ENCODE data around the gene KNL1. TPM values are rescaled to one million over a fixed set of nuclear protein-coding genes. Genes with fewer than 3 reads are reported as not detected.

KNL1 gene
- total RNA-seq, 2 experiments from 2014 or later: 31.0 to 32.7 TPM

GRCh38 chr15:40591389-40591788, 2.7 kb upstream of the KNL1 start:
- H3K27ac Mint-ChIP-seq: no peak overlapping the region
- no peak overlapping the region for H3K4me3 Mint-ChIP-seq
- H3K4me1 Mint-ChIP-seq (ENCODE audit: low read depth): peaks cover 23% of the 10 kb centered on the region
- no peaks in the 10 kb centered on the region for H3K9me3 Mint-ChIP-seq
- intact Hi-C loops (cut with micrococcal nuclease): no loop called here
- H3K36me3 Mint-ChIP-seq (ENCODE audit: low read depth): no peaks in the 10 kb centered on the region
- H3K27me3 Mint-ChIP-seq (ENCODE audit: low read depth): peaks cover 5% of the 10 kb centered on the region
- DNase-seq: no peak
- CTCF ChIA-PET: interaction anchor here (0.6 to 1.7 kb wide), 3 partner anchors 24 to 30 kb away, joined by 3 to 7 read pairs (median 5); no protein-coding TSS in a partner anchor

DNA sequence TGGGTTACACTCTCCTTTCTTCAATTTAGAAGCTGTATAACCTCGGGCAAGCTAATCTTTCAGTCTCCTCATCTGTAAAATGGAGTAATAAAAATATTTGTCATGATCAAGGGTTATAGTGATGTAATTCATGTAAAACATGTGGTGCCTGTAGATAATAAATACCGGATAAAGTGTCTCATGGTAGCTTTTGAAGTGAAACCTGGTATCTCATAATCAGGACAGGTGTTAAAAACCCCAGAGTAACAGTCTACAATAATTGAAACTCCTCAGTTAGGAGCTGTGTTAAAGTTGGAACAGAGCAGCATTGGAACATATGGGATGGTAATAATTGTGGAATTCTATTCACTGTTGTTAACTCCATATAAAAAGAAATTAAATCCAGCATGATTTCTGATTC, 884 bp upstream of the KNL1 start:
- peaks cover 23% of the 10 kb centered on the region for H3K4me1 Mint-ChIP-seq (ENCODE audit: low read depth)
- H3K36me3 Mint-ChIP-seq (ENCODE audit: low read depth): no peaks in the 10 kb centered on the region
- H3K9me3 Mint-ChIP-seq: no peaks in the 10 kb centered on the region
- peak overlapping the region; percentile 1 for H3K4me3 Mint-ChIP-seq
- intact Hi-C loops (cut with micrococcal nuclease): no loop called here
- H3K27ac Mint-ChIP-seq: peak overlapping the region; percentile 99
- H3K27me3 Mint-ChIP-seq (ENCODE audit: low read depth): peaks cover 5% of the 10 kb centered on the region
- CTCF ChIA-PET: interaction anchor here (0.6 to 1.4 kb wide), 4 partner anchors 24 to 189 kb away, joined by 3 to 4 read pairs (median 3); no protein-coding TSS in a partner anchor
- DNase-seq: no peak

- CTCF ChIA-PET: interaction anchor here (0.7 to 1.2 kb wide), 2 partner anchors 19 to 188 kb away, joined by 3 read pairs; no protein-coding TSS in a partner anchor
- intact Hi-C loops (cut with micrococcal nuclease): loop anchor here (1.0 to 2.0 kb wide), 13 partner anchors 25 to 636 kb away; partner anchors contain the start of genes BAHD1, C15orf62, CCDC32 and CHAC1
- Mint-ChIP-seq H3K27ac (peak overlapping the region; percentile 99), H3K36me3 (ENCODE audit: low read depth) (no peaks in the 10 kb centered on the region), H3K4me1 (ENCODE audit: low read depth) (peaks cover 23% of the 10 kb centered on the region), H3K27me3 (ENCODE audit: low read depth) (peaks cover 5% of the 10 kb centered on the region), H3K9me3 (no peaks in the 10 kb centered on the region), H3K4me3 (peak overlapping the region; percentile 97)
- DNase-seq: no peak
These were observed 384 bp downstream of the KNL1 start for GRCh38 chr15:40594429-40594836.

DNA sequence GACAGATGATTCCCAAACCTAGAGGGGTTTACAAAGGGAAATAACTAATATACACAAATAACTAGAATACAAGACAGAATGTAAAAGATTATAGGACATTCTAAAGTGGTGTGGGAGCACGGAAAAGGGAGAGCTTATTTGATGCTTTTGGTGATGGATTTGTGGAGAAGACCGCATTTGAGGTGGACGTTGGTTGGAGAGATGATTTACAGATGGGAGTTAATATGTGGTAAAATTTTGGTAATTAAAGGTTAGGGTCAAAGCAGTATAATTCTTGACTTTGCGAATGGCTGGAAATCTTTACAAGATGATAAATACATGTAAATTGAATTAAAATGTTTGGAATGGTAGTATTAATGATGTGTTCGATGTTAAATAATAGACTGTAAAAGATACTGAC, 1.2 kb downstream of the KNL1 start:
- peaks cover 5% of the 10 kb centered on the region for H3K27me3 Mint-ChIP-seq (ENCODE audit: low read depth)
- H3K9me3 Mint-ChIP-seq: no peaks in the 10 kb centered on the region
- DNase-seq: no peak
- CTCF ChIA-PET: interaction anchor here (1.2 kb wide), 1 partner anchor 18 kb away, joined by 3 read pairs; no protein-coding TSS in a partner anchor
- H3K27ac Mint-ChIP-seq: no peak overlapping the region
- H3K4me3 Mint-ChIP-seq: peak overlapping the region; percentile 97
- intact Hi-C loops (cut with micrococcal nuclease): loop anchor here (2.0 kb wide), 4 partner anchors 84 to 636 kb away; partner anchors contain the start of genes BAHD1, CHP1, EXD1 and VPS18
- H3K36me3 Mint-ChIP-seq (ENCODE audit: low read depth): no peaks in the 10 kb centered on the region
- peaks cover 18% of the 10 kb centered on the region for H3K4me1 Mint-ChIP-seq (ENCODE audit: low read depth)

DNA sequence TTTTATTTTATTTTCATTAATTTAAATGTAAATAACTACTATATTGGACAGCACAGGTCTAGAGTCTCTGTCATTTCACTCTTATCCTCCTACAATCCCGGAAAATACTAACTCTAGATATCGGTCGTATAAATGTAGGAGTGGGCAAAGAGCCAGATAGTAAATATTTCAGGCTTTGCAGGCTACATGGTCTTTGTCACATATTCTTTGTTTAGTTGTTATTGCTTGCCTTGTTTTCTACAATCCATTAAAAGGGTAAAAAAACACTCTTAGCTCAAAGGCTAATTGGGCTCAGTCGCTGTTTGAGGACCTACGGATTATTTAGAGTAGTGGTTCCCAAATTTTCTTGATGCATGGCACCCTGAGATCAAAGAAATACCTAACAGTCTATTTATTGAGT, 1.7 kb downstream of the KNL1 start:
- H3K4me1 Mint-ChIP-seq (ENCODE audit: low read depth): peaks cover 15% of the 10 kb centered on the region
- CTCF ChIA-PET: no interaction called here

GRCh38 chr15:40597024-40597423, 3.0 kb downstream of the KNL1 start:
- intact Hi-C loops (cut with micrococcal nuclease): no loop called here
- no peak for DNase-seq
- H3K27me3 Mint-ChIP-seq (ENCODE audit: low read depth): peaks cover 5% of the 10 kb centered on the region
- no peaks in the 10 kb centered on the region for H3K9me3 Mint-ChIP-seq
- H3K4me1 Mint-ChIP-seq (ENCODE audit: low read depth): peaks cover 15% of the 10 kb centered on the region
- H3K4me3 Mint-ChIP-seq: no peak overlapping the region
- no peaks in the 10 kb centered on the region for H3K36me3 Mint-ChIP-seq (ENCODE audit: low read depth)
- CTCF ChIA-PET: no interaction called here
- no peak overlapping the region for H3K27ac Mint-ChIP-seq

More for the DNA sequence above, 1.7 kb downstream of the KNL1 start:
- H3K27me3 Mint-ChIP-seq (ENCODE audit: low read depth): peaks cover 5% of the 10 kb centered on the region
- no peak overlapping the region for H3K4me3 Mint-ChIP-seq
- DNase-seq: no peak
- no peaks in the 10 kb centered on the region for H3K36me3 Mint-ChIP-seq (ENCODE audit: low read depth)
- no peaks in the 10 kb centered on the region for H3K9me3 Mint-ChIP-seq
- intact Hi-C loops (cut with micrococcal nuclease): loop anchor here (2.0 kb wide), 4 partner anchors 83 to 635 kb away; partner anchors contain the start of genes BAHD1, CHP1, EXD1 and VPS18
- no peak overlapping the region for H3K27ac Mint-ChIP-seq

- intact Hi-C loops (cut with micrococcal nuclease): no loop called here
These were observed 4.1 kb downstream of the KNL1 start for GRCh38 chr15:40598126-40598525.

GRCh38 chr15:40598672-40599071, 4.6 kb downstream of the KNL1 start:
- CTCF ChIA-PET: interaction anchor here (0.6 to 1.0 kb wide), 4 partner anchors 10 to 171 kb away, joined by 3 to 5 read pairs (median 3); partner anchors contain the start of gene C15orf62
- Mint-ChIP-seq H3K4me1 (ENCODE audit: low read depth) (peaks cover 6% of the 10 kb centered on the region), H3K27ac (no peak overlapping the region), H3K36me3 (ENCODE audit: low read depth) (no peaks in the 10 kb centered on the region), H3K9me3 (no peaks in the 10 kb centered on the region), H3K4me3 (no peak overlapping the region), H3K27me3 (ENCODE audit: low read depth) (peaks cover 5% of the 10 kb centered on the region)
- intact Hi-C loops (cut with micrococcal nuclease): no loop called here
- no peak for DNase-seq

More at GRCh38 chr15:40598126-40598525, 4.1 kb downstream of the KNL1 start:
- CTCF ChIA-PET: interaction anchor here (0.6 to 1.0 kb wide), 3 partner anchors 9 to 172 kb away, joined by 3 read pairs; partner anchors contain the start of gene C15orf62
- no peak for DNase-seq
- Mint-ChIP-seq H3K27ac (no peak overlapping the region), H3K4me3 (no peak overlapping the region), H3K9me3 (no peaks in the 10 kb centered on the region), H3K36me3 (ENCODE audit: low read depth) (no peaks in the 10 kb centered on the region), H3K27me3 (ENCODE audit: low read depth) (peaks cover 5% of the 10 kb centered on the region), H3K4me1 (ENCODE audit: low read depth) (peaks cover 11% of the 10 kb centered on the region)

GRCh38 chr15:40600956-40601355, 6.9 kb downstream of the KNL1 start:
- Mint-ChIP-seq H3K36me3 (ENCODE audit: low read depth) (peaks cover 4% of the 10 kb centered on the region), H3K9me3 (no peaks in the 10 kb centered on the region), H3K4me3 (no peak overlapping the region), H3K27me3 (ENCODE audit: low read depth) (no peaks in the 10 kb centered on the region), H3K4me1 (ENCODE audit: low read depth) (no peaks in the 10 kb centered on the region), H3K27ac (no peak overlapping the region)
- DNase-seq: no peak
- intact Hi-C loops (cut with micrococcal nuclease): no loop called here
- CTCF ChIA-PET: interaction anchor here (1.5 to 1.9 kb wide), 2 partner anchors 11 to 21 kb away, joined by 3 to 5 read pairs; no protein-coding TSS in a partner anchor

GRCh38 chr15:40603935-40604334, 9.9 kb downstream of the KNL1 start:
- Mint-ChIP-seq H3K36me3 (ENCODE audit: low read depth) (peaks cover 5% of the 10 kb centered on the region), H3K27me3 (ENCODE audit: low read depth) (no peaks in the 10 kb centered on the region), H3K27ac (no peak overlapping the region), H3K4me1 (ENCODE audit: low read depth) (no peaks in the 10 kb centered on the region), H3K4me3 (no peak overlapping the region), H3K9me3 (no peaks in the 10 kb centered on the region)
- intact Hi-C loops (cut with micrococcal nuclease): no loop called here
- CTCF ChIA-PET: interaction anchor here (1.0 kb wide), 1 partner anchor 52 kb away, joined by 3 read pairs; no protein-coding TSS in a partner anchor
- no peak for DNase-seq

GRCh38 chr15:40613080-40613479, 19.0 kb downstream of the KNL1 start:
- peaks cover 6% of the 10 kb centered on the region for H3K36me3 Mint-ChIP-seq (ENCODE audit: low read depth)
- CTCF ChIA-PET: interaction anchor here (0.7 kb wide), 1 partner anchor 18 kb away, joined by 3 read pairs; no protein-coding TSS in a partner anchor
- no peaks in the 10 kb centered on the region for H3K4me1 Mint-ChIP-seq (ENCODE audit: low read depth)
- H3K27me3 Mint-ChIP-seq (ENCODE audit: low read depth): no peaks in the 10 kb centered on the region
- intact Hi-C loops (cut with micrococcal nuclease): no loop called here
- no peaks in the 10 kb centered on the region for H3K9me3 Mint-ChIP-seq
- H3K27ac Mint-ChIP-seq: no peak overlapping the region
- DNase-seq: no peak
- H3K4me3 Mint-ChIP-seq: no peak overlapping the region

DNA sequence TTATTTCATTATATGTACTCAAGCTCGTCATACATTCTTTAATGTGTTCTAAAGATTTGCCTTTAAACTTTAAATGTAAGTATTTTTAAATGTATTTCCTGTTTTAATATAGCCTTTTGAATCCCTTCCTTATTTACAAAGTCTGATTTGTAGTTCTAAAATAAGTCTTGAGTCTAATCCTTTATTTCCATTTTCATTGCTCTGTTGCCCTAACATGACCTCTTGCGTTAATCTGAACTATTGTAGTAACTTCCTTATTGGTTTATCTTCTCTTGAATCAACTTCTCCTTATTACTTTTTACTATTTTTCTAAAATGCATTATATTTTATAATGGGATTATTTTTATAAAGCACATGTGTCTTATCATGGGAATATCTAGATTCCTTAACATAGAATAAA, 24.0 kb downstream of the KNL1 start:
- Mint-ChIP-seq H3K27me3 (ENCODE audit: low read depth) (no peaks in the 10 kb centered on the region), H3K27ac (no peak overlapping the region), H3K4me3 (no peak overlapping the region), H3K4me1 (ENCODE audit: low read depth) (no peaks in the 10 kb centered on the region), H3K36me3 (ENCODE audit: low read depth) (peaks cover 11% of the 10 kb centered on the region), H3K9me3 (no peaks in the 10 kb centered on the region)
- intact Hi-C loops (cut with micrococcal nuclease): no loop called here
- no peak for DNase-seq
- CTCF ChIA-PET: no interaction called here

GRCh38 chr15:40618906-40619305, 24.9 kb downstream of the KNL1 start:
- no peaks in the 10 kb centered on the region for H3K9me3 Mint-ChIP-seq
- intact Hi-C loops (cut with micrococcal nuclease): no loop called here
- H3K27ac Mint-ChIP-seq: no peak overlapping the region
- no peaks in the 10 kb centered on the region for H3K27me3 Mint-ChIP-seq (ENCODE audit: low read depth)
- H3K36me3 Mint-ChIP-seq (ENCODE audit: low read depth): peaks cover 11% of the 10 kb centered on the region
- H3K4me3 Mint-ChIP-seq: no peak overlapping the region
- CTCF ChIA-PET: no interaction called here
- H3K4me1 Mint-ChIP-seq (ENCODE audit: low read depth): no peaks in the 10 kb centered on the region
- DNase-seq: no peak
